NCI-H146 (cell line): ENCODE measurements around the gene ZNF19.
"Not testable (repeated sequence)": the region's sequence is repeated elsewhere in the genome, so short reads cannot be mapped to it uniquely, and the experiment has no call there.

Source experiments
- DNase-seq: peaks from one replicate; lab custom pipeline; 2025; lab: John Stamatoyannopoulos, UW

Gene ZNF19

GRCh38 chr16:71489122-71489521 is at the start of gene ZNF19:
TSS of gene ZNF19 (minus strand) at chr16:71489324. CDS start at chr16:71482114, 7,210 bp downstream.
- DNase-seq: no peak

- DNase-seq: peak; percentile 70
These were observed 48.5 kb upstream of the ZNF19 start for GRCh38 chr16:71537643-71538042.

- peak; percentile 15 for DNase-seq
These were observed 47.8 kb upstream of the ZNF19 start for GRCh38 chr16:71536752-71537499.

GRCh38 chr16:71532366-71532765 is 43.2 kb upstream of the ZNF19 start:
- no peak for DNase-seq

- no peak for DNase-seq
These were observed 39.7 kb upstream of the ZNF19 start for GRCh38 chr16:71528863-71529262.

- DNase-seq: no peak
These were observed 39.1 kb upstream of the ZNF19 start for GRCh38 chr16:71528257-71528656.

- DNase-seq: peak; percentile 50
These were observed 37.0 kb upstream of the ZNF19 start, which contains the start of gene CHST4 for GRCh38 chr16:71526111-71526631. TSS of gene CHST4 (plus strand) at chr16:71526426. CDS start at chr16:71536678, 10,252 bp downstream.

- peak; percentile 22 for DNase-seq
These were observed 35.7 kb upstream of the ZNF19 start for GRCh38 chr16:71524566-71525553.

GRCh38 chr16:71520550-71520949 is 31.4 kb upstream of the ZNF19 start:
- DNase-seq: peak; percentile 7

- peak; percentile 89 for DNase-seq
These were observed 25.9 kb upstream of the ZNF19 start for GRCh38 chr16:71515026-71515425.

GRCh38 chr16:71514476-71514875 is 25.4 kb upstream of the ZNF19 start:
- no peak for DNase-seq

GRCh38 chr16:71513302-71513701 is 24.2 kb upstream of the ZNF19 start:
- DNase-seq: no peak

GRCh38 chr16:71507061-71507460 is 17.9 kb upstream of the ZNF19 start:
- DNase-seq: no peak

GRCh38 chr16:71504901-71505300 is 15.8 kb upstream of the ZNF19 start:
- DNase-seq: no peak

GRCh38 chr16:71504051-71504450 is 14.9 kb upstream of the ZNF19 start:
- DNase-seq: not testable (repeated sequence)

- DNase-seq: no peak
These were observed 12.4 kb upstream of the ZNF19 start for GRCh38 chr16:71501547-71501946.

GRCh38 chr16:71500964-71501363 is 11.8 kb upstream of the ZNF19 start:
- DNase-seq: no peak

- DNase-seq: peak; percentile 27
These were observed 10.7 kb upstream of the ZNF19 start for GRCh38 chr16:71499775-71500364.

- DNase-seq: no peak
These were observed 8.9 kb upstream of the ZNF19 start for GRCh38 chr16:71498031-71498430.

GRCh38 chr16:71493213-71493612 is 4.1 kb upstream of the ZNF19 start:
- no peak for DNase-seq

GRCh38 chr16:71492786-71493185 is 3.7 kb upstream of the ZNF19 start:
- no peak for DNase-seq

GRCh38 chr16:71491054-71491453 is 1.9 kb upstream of the ZNF19 start:
- DNase-seq: no peak
